HL-60 (cell line): ENCODE measurements around the gene KCNT1.

Experiments
- DNase-seq, 2 experiments: peaks; one replicate each; pipeline ENCODE4 v3.0.0-alpha.2; 2010 to 2020; ENCODE audit warnings: low read depth in 1 of 2, low spot score in 1 of 2
- H3K27ac ChIP-seq: fragments of 250-450 bp; sonication (Bioruptor Pico); replicated peaks from 2 replicates; pipeline ENCODE4 v1.5.1; 2020; ENCODE audit warnings: mild to moderate bottlenecking, moderate library complexity
- H3K27me3 ChIP-seq: fragments of 250-450 bp; sonication (Bioruptor Pico); 2 replicates; pipeline ENCODE4 v1.5.1; 2021; ENCODE audit warnings: mild to moderate bottlenecking, moderate library complexity; ENCODE audit not compliant: insufficient read depth, poor library complexity, severe bottlenecking
- H3K4me3 ChIP-seq: replicated peaks from 2 replicates; pipeline ENCODE4 v1.5.1; 2011; ENCODE audit warnings: mild to moderate bottlenecking, control low read depth, low read length; ENCODE audit not compliant: insufficient read depth
- GABPA ChIP-seq: IDR thresholded peaks from 2 replicates; pipeline ENCODE4 v1.6.1; 2012; ENCODE audit warnings: low read depth
- POLR2AphosphoS5 ChIP-seq: IDR thresholded peaks from 2 replicates; pipeline ENCODE4 v1.6.1; 2012; ENCODE audit warnings: low read depth
- SPI1 ChIP-seq: IDR thresholded peaks from 2 replicates; pipeline ENCODE4 v1.6.1; 2012; ENCODE audit warnings: low read depth, mild to moderate bottlenecking, borderline replicate concordance
- TF ChIP-seq, protein P1 (sequence below): IDR thresholded peaks from 2 replicates; pipeline ENCODE4 v1.6.1; 2012; ENCODE audit warnings: low read depth; ENCODE audit not compliant: insufficient replicate concordance
- TF ChIP-seq, protein P2 (sequence below): IDR thresholded peaks from one replicate; pipeline ENCODE4 v1.5.1; 2011; ENCODE audit warnings: low read length, control low read depth, inconsistent platforms; ENCODE audit not compliant: insufficient read depth

Gene KCNT1

GRCh38 chr9:135825435-135826187 is 123.6 kb downstream of the KCNT1 start:
- H3K27me3 ChIP-seq: no peaks in the 10 kb centered on the region
- H3K27ac ChIP-seq: no peak overlapping the region
- DNase-seq: no peak
- H3K4me3 ChIP-seq: no peak overlapping the region
- TF ChIP-seq POLR2AphosphoS5 (no peak), SPI1 (no peak), GABPA (no peak)
- TF ChIP-seq, protein P1, sequence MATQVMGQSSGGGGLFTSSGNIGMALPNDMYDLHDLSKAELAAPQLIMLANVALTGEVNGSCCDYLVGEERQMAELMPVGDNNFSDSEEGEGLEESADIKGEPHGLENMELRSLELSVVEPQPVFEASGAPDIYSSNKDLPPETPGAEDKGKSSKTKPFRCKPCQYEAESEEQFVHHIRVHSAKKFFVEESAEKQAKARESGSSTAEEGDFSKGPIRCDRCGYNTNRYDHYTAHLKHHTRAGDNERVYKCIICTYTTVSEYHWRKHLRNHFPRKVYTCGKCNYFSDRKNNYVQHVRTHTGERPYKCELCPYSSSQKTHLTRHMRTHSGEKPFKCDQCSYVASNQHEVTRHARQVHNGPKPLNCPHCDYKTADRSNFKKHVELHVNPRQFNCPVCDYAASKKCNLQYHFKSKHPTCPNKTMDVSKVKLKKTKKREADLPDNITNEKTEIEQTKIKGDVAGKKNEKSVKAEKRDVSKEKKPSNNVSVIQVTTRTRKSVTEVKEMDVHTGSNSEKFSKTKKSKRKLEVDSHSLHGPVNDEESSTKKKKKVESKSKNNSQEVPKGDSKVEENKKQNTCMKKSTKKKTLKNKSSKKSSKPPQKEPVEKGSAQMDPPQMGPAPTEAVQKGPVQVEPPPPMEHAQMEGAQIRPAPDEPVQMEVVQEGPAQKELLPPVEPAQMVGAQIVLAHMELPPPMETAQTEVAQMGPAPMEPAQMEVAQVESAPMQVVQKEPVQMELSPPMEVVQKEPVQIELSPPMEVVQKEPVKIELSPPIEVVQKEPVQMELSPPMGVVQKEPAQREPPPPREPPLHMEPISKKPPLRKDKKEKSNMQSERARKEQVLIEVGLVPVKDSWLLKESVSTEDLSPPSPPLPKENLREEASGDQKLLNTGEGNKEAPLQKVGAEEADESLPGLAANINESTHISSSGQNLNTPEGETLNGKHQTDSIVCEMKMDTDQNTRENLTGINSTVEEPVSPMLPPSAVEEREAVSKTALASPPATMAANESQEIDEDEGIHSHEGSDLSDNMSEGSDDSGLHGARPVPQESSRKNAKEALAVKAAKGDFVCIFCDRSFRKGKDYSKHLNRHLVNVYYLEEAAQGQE: no peak
- TF ChIP-seq, protein P2, sequence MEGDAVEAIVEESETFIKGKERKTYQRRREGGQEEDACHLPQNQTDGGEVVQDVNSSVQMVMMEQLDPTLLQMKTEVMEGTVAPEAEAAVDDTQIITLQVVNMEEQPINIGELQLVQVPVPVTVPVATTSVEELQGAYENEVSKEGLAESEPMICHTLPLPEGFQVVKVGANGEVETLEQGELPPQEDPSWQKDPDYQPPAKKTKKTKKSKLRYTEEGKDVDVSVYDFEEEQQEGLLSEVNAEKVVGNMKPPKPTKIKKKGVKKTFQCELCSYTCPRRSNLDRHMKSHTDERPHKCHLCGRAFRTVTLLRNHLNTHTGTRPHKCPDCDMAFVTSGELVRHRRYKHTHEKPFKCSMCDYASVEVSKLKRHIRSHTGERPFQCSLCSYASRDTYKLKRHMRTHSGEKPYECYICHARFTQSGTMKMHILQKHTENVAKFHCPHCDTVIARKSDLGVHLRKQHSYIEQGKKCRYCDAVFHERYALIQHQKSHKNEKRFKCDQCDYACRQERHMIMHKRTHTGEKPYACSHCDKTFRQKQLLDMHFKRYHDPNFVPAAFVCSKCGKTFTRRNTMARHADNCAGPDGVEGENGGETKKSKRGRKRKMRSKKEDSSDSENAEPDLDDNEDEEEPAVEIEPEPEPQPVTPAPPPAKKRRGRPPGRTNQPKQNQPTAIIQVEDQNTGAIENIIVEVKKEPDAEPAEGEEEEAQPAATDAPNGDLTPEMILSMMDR: no peak

- Histone ChIP-seq H3K4me3 (no peak overlapping the region), H3K27ac (no peak overlapping the region), H3K27me3 (no peaks in the 10 kb centered on the region)
- DNase-seq: no peak
- TF ChIP-seq, protein P1: no peak
- TF ChIP-seq, protein P2: no peak
- no peak for TF ChIP-seq GABPA
- no peak for TF ChIP-seq POLR2AphosphoS5
- no peak for TF ChIP-seq SPI1
These were observed 124.2 kb downstream of the KCNT1 start for GRCh38 chr9:135826188-135826545.

DNA sequence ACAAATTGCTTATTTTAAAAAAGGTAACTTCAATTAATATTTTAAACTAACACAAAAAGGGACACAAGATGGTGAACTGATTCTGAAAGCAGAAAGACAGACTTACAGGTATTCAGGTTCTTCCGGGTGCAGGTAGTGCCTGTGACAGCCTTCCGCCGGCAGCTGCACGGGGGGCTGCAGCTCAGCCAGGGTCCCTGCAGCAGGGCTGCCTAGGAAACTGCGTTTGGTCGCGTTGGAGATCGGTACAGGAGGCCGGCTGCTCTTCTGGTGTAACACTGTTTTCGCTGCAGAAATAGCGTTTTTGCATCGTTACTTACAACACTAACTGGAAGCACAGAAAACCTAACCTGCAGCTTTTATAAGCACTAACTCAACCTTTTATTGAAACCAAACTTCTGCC is 125.3 kb downstream of the KCNT1 start:
- TF ChIP-seq POLR2AphosphoS5 (no peak), GABPA (no peak), SPI1 (no peak)
- TF ChIP-seq, protein P1: no peak
- no peak overlapping the region for H3K4me3 ChIP-seq
- H3K27me3 ChIP-seq: no peaks in the 10 kb centered on the region
- no peak overlapping the region for H3K27ac ChIP-seq
- DNase-seq: no peak
